Measurements from ENCODE around the gene NVL. TPM values are rescaled to one million over a fixed set of nuclear protein-coding genes. Genes with fewer than 3 reads are reported as not detected.

Gene NVL
- total and polyA plus RNA-seq, 4 donors: 5.3 to 14.0 (median 11.0) TPM

DNA sequence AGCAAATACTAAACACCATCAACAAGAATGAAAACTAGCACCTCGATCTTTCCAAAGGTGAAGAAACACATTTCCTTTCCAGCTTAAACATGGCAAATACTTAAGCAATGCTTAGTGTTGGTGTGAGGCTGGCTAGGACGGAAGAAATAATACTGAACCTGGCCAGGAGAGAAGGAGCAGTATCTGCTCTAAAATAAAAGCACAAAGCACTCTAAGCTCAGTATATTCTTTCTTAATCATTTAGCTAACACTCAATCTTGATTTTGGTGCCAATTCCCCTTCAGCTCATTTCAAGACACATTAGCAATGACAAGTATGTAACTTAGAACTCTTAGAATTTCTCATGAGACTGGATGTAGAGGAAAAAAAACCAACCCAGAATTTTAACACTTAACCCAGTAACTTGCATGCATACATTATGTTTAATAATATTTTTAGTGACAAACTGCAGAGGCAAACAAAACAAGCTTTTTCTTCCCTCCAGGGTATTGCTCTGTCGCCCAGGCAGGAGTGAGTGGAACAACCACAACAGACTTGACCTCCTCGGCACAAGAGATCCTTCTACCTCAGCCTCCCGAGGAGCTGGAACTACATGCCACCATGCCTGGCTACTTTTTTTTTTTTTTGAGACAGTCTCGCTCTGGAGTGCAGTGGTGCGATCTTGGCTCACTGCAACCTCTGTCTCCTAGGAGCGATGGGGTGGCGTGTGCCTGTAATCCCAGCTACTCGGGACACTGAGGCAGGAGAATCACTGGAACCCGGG is 92.7 kb downstream of the NVL start:
- Histone ChIP-seq H3K4me1 (ENCODE audit: control insufficient read depth in 4 of 4, insufficient read depth in 4 of 4, low read length in 3 of 4) (no peaks in the 10 kb centered on the region), H3K9ac (ENCODE audit: low read depth in 1 of 2, low read length in 2 of 2) (no peak overlapping the region), H3K4me3 (ENCODE audit: low read depth in 1 of 3, low read length in 3 of 3) (no peak overlapping the region), H3K36me3 (ENCODE audit: control insufficient read depth in 4 of 4, insufficient read depth in 3 of 4, low read depth in 1 of 4, low read length in 3 of 4) (peaks cover 1 to 14% (median 6%) of the 10 kb centered on the region in 4 donors), H3K9me3 (ENCODE audit: control insufficient read depth in 4 of 4, low read length in 3 of 4) (no peaks in the 10 kb centered on the region), H3K27ac (ENCODE audit: low read depth in 1 of 2, low read length in 2 of 2) (no peak overlapping the region), H3K27me3 (ENCODE audit: control insufficient read depth in 4 of 4, insufficient read depth in 4 of 4, low read length in 3 of 4) (no peaks in the 10 kb centered on the region)
- DNase-seq (ENCODE audit: low spot score): no peak
- TF ChIP-seq RAD21 (IDR thresholded peaks at IDR 0.05): no peak
- no peak for TF ChIP-seq HNF4A (conservative IDR thresholded peaks at IDR 0.05)
- TF ChIP-seq, protein P1, sequence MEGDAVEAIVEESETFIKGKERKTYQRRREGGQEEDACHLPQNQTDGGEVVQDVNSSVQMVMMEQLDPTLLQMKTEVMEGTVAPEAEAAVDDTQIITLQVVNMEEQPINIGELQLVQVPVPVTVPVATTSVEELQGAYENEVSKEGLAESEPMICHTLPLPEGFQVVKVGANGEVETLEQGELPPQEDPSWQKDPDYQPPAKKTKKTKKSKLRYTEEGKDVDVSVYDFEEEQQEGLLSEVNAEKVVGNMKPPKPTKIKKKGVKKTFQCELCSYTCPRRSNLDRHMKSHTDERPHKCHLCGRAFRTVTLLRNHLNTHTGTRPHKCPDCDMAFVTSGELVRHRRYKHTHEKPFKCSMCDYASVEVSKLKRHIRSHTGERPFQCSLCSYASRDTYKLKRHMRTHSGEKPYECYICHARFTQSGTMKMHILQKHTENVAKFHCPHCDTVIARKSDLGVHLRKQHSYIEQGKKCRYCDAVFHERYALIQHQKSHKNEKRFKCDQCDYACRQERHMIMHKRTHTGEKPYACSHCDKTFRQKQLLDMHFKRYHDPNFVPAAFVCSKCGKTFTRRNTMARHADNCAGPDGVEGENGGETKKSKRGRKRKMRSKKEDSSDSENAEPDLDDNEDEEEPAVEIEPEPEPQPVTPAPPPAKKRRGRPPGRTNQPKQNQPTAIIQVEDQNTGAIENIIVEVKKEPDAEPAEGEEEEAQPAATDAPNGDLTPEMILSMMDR (IDR thresholded peaks at IDR 0.05; ENCODE audit: low read depth, low read length, missing input control): no peak
- no peak for TF ChIP-seq HNF4G (IDR thresholded peaks at IDR 0.05)
- TF ChIP-seq FOXA2 (IDR thresholded peaks at IDR 0.05): no peak
- no peak for TF ChIP-seq RXRA (IDR thresholded peaks at IDR 0.05)
- no peak for TF ChIP-seq FOXA1 (IDR thresholded peaks at IDR 0.05)
- no peak for TF ChIP-seq SP1 (IDR thresholded peaks at IDR 0.05)
- TF ChIP-seq, protein P2, sequence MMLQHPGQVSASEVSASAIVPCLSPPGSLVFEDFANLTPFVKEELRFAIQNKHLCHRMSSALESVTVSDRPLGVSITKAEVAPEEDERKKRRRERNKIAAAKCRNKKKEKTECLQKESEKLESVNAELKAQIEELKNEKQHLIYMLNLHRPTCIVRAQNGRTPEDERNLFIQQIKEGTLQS (IDR thresholded peaks at IDR 0.05): no peak
- TF ChIP-seq, protein P3, sequence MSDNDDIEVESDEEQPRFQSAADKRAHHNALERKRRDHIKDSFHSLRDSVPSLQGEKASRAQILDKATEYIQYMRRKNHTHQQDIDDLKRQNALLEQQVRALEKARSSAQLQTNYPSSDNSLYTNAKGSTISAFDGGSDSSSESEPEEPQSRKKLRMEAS (IDR thresholded peaks at IDR 0.05): no peak
- TF ChIP-seq NR2F2 (IDR thresholded peaks at IDR 0.05): no peak
- 97% methylated on average over 11 of the region's 11 CpGs for WGBS

DNA sequence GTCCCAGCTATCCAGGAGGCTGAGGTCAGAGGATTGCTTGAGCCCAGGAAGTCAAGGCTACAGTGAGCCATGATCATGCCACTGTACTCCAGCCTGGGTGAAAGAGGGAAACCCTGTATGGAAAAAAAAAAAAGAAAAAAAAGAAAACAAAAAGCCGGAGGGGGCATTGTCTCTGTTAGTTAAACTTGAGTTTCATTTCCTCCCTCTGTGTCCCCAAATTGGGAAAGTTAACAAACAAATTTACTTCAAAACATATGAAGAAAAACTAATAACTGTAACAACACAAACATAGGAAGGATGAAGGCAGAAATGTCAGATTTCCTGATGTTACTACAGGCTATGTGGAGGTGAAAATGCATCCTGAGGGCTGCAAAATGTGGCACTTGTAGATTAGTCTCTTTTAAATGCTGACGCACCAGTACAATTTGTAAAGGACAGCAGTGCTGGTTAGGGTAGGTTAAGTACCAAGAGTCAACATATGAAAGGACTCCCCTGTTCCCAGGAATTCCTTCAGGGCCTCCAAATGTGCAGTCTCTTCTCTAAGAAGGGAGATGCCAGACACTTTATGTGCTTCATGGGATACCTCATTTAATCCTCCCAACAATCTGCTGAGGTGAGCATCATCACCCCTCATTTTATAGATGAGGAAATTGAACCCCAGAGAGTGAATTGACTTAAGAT is 94.0 kb downstream of the NVL start:
- WGBS: 87% methylated on average over 2 of the region's 2 CpGs
- no peak for DNase-seq (ENCODE audit: low spot score)
- no peak overlapping the region for H3K9ac ChIP-seq (ENCODE audit: low read depth in 1 of 2, low read length in 2 of 2)
- H3K4me1 ChIP-seq (ENCODE audit: control insufficient read depth in 4 of 4, insufficient read depth in 4 of 4, low read length in 3 of 4): no peaks in the 10 kb centered on the region
- no peaks in the 10 kb centered on the region for H3K9me3 ChIP-seq (ENCODE audit: control insufficient read depth in 4 of 4, low read length in 3 of 4)
- no peak overlapping the region for H3K4me3 ChIP-seq (ENCODE audit: low read depth in 1 of 3, low read length in 3 of 3)
- peaks cover 1 to 21% (median 8%) of the 10 kb centered on the region in 4 donors for H3K36me3 ChIP-seq (ENCODE audit: control insufficient read depth in 4 of 4, insufficient read depth in 3 of 4, low read depth in 1 of 4, low read length in 3 of 4)
- TF ChIP-seq, protein P3 (IDR thresholded peaks at IDR 0.05): no peak
- no peak for TF ChIP-seq FOXA2 (IDR thresholded peaks at IDR 0.05)
- no peak for TF ChIP-seq EGR1 (IDR thresholded peaks at IDR 0.05; ENCODE audit: low read depth in 2 of 2)
- TF ChIP-seq, protein P4, sequence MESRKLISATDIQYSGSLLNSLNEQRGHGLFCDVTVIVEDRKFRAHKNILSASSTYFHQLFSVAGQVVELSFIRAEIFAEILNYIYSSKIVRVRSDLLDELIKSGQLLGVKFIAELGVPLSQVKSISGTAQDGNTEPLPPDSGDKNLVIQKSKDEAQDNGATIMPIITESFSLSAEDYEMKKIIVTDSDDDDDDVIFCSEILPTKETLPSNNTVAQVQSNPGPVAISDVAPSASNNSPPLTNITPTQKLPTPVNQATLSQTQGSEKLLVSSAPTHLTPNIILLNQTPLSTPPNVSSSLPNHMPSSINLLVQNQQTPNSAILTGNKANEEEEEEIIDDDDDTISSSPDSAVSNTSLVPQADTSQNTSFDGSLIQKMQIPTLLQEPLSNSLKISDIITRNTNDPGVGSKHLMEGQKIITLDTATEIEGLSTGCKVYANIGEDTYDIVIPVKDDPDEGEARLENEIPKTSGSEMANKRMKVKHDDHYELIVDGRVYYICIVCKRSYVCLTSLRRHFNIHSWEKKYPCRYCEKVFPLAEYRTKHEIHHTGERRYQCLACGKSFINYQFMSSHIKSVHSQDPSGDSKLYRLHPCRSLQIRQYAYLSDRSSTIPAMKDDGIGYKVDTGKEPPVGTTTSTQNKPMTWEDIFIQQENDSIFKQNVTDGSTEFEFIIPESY (IDR thresholded peaks at IDR 0.05): no peak
- TF ChIP-seq JUND (IDR thresholded peaks at IDR 0.05): no peak
- TF ChIP-seq TAF1 (conservative IDR thresholded peaks at IDR 0.05): no peak
- no peak for TF ChIP-seq GABPA (IDR thresholded peaks at IDR 0.05 in 1 of 2, conservative IDR thresholded peaks at IDR 0.05 in 1 of 2)
- no peak for TF ChIP-seq FOXA1 (IDR thresholded peaks at IDR 0.05)
- no peak for TF ChIP-seq HNF4G (IDR thresholded peaks at IDR 0.05)
- TF ChIP-seq, protein P5, sequence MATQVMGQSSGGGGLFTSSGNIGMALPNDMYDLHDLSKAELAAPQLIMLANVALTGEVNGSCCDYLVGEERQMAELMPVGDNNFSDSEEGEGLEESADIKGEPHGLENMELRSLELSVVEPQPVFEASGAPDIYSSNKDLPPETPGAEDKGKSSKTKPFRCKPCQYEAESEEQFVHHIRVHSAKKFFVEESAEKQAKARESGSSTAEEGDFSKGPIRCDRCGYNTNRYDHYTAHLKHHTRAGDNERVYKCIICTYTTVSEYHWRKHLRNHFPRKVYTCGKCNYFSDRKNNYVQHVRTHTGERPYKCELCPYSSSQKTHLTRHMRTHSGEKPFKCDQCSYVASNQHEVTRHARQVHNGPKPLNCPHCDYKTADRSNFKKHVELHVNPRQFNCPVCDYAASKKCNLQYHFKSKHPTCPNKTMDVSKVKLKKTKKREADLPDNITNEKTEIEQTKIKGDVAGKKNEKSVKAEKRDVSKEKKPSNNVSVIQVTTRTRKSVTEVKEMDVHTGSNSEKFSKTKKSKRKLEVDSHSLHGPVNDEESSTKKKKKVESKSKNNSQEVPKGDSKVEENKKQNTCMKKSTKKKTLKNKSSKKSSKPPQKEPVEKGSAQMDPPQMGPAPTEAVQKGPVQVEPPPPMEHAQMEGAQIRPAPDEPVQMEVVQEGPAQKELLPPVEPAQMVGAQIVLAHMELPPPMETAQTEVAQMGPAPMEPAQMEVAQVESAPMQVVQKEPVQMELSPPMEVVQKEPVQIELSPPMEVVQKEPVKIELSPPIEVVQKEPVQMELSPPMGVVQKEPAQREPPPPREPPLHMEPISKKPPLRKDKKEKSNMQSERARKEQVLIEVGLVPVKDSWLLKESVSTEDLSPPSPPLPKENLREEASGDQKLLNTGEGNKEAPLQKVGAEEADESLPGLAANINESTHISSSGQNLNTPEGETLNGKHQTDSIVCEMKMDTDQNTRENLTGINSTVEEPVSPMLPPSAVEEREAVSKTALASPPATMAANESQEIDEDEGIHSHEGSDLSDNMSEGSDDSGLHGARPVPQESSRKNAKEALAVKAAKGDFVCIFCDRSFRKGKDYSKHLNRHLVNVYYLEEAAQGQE (IDR thresholded peaks at IDR 0.05): no peak
- no peak for TF ChIP-seq YY1 (IDR thresholded peaks at IDR 0.05)
- no peak for TF ChIP-seq RXRA (IDR thresholded peaks at IDR 0.05)
- TF ChIP-seq, protein P2 (IDR thresholded peaks at IDR 0.05): no peak
- TF ChIP-seq, protein P1 (IDR thresholded peaks at IDR 0.05; ENCODE audit: low read depth, low read length, missing input control): no peak
- TF ChIP-seq HNF4A (conservative IDR thresholded peaks at IDR 0.05): no peak
- TF ChIP-seq NR2F2 (IDR thresholded peaks at IDR 0.05): no peak
- no peak overlapping the region for H3K27ac ChIP-seq (ENCODE audit: low read depth in 1 of 2, low read length in 2 of 2)
- no peaks in the 10 kb centered on the region for H3K27me3 ChIP-seq (ENCODE audit: control insufficient read depth in 4 of 4, insufficient read depth in 4 of 4, low read length in 3 of 4)
